NT2/D1 (cell line): ENCODE data around the gene TACR1.

Experiments used
- SUZ12 ChIP-seq: IDR thresholded peaks from 2 replicates; pipeline ENCODE4 v1.6.1; 2011; ENCODE audit not compliant: insufficient read length, insufficient read depth; ENCODE audit errors: extremely low read depth
- YY1 ChIP-seq: IDR thresholded peaks from 2 replicates; pipeline ENCODE4 v1.6.1; 2011; ENCODE audit not compliant: insufficient read length, insufficient read depth
- ZNF274 ChIP-seq: IDR thresholded peaks from 2 replicates; pipeline ENCODE4 v1.6.1; 2011; ENCODE audit warnings: mild to moderate bottlenecking, low read depth, low read length

GRCh38 chr2:75063906-75064305 is 135.4 kb downstream of the TACR1 start:
- TF ChIP-seq YY1 (no peak), ZNF274 (no peak), SUZ12 (no peak)
